ENCODE measurements around the gene SLC36A3. TPM values are rescaled to one million over a fixed set of nuclear protein-coding genes. Genes with fewer than 3 reads are reported as not detected.

The SLC36A3 gene
- not detected for total RNA-seq

DNA sequence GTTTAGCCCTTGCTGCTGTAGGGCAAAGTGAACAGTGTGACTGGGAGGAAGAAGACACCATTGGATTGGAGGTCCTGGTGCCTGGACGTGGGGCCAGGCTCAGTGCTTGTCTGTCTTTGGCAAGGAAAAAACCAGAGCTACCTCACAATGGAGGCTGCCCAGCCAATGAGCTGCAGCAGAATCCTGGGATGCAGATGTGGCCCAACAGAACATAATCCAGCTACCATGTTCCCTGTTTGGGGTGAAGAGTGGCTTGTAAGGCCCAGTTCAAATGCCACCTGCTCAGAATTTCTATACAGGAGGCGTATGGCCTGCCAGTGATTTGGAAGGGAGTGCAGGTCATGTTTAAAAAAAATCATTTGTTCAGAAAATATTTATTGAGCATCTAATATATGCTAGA, at the start of gene SLC36A3:
TSS of gene SLC36A3 (minus strand) at position 101 of the 400 bp plus-strand sequence. CDS start 412 bp downstream, outside the sequence.
- CTCF ChIA-PET: no interaction called here

DNA sequence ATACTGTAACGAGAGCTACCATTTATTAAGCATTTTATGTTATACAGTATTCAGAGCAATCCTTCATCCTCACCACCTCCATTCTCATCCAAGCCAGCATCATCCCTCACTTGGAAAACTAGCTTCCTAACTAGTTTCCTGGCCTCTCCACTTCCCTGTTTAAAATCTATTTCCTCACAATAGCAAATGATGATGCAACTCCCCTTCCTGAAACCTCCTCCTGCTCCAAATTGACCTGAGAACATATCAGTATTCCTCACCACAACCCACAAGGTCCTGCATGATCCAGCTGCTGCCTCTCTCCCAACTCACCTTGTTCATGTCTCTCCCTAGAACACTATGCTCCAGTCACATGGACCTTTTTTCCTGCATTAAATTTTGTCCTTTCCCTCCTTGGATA, 48.1 kb upstream of the SLC36A3 start:
- CTCF ChIA-PET: interaction anchor here (1.2 kb wide), 1 partner anchor 112 kb away, joined by 4 read pairs; no protein-coding TSS in a partner anchor
- POLR2A ChIA-PET: no interaction called here

More for the DNA sequence above, at the start of gene SLC36A3:
- POLR2A ChIA-PET: no interaction called here

DNA sequence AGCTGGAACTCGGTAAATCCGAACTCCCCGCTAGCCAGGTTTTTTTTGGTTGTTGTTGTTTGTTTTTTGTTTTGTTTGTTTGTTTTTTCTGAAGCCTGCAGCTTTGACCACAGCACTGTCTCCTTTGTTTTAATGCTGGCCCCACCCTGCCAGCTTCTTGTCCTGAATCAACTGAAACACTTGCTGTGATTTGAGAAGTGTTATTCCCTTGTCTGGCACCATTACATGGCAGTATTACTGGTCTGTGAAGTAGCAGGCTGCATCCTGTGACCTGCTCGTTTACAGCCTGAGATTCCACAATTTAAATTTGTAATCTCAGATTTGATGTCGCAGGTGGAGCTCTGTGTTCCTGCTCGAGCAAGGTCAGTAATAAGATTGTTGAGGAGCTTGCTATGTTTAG, 45.2 kb upstream of the SLC36A3 start:
- POLR2A ChIA-PET: no interaction called here

DNA sequence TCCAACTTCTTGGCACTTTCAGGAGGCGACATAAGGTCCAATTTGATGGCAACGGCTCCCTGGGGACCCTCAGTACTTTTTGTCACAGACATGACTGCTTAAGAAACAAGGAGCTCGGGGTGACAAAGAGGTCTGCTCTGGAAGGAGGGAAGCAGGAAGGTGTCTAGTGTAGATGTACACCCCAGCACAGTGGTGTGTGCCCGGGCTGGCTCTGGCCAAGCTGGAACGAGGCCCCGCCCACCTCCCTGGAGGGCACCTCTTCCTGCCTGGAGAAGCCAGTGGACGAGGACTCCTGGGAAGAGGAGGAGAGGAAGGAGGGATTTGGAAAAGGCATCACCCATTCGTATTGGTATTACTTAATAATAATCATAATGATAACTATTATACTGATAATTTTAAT, 43.8 kb upstream of the SLC36A3 start, which contains the start of gene SLC36A2:
TSS of gene SLC36A2 (minus strand) at position 191 of the 400 bp plus-strand sequence. CDS start at position 92, 99 bp downstream.
- CTCF ChIA-PET: no interaction called here

More for the DNA sequence above, 45.2 kb upstream of the SLC36A3 start:
- CTCF ChIA-PET: no interaction called here

DNA sequence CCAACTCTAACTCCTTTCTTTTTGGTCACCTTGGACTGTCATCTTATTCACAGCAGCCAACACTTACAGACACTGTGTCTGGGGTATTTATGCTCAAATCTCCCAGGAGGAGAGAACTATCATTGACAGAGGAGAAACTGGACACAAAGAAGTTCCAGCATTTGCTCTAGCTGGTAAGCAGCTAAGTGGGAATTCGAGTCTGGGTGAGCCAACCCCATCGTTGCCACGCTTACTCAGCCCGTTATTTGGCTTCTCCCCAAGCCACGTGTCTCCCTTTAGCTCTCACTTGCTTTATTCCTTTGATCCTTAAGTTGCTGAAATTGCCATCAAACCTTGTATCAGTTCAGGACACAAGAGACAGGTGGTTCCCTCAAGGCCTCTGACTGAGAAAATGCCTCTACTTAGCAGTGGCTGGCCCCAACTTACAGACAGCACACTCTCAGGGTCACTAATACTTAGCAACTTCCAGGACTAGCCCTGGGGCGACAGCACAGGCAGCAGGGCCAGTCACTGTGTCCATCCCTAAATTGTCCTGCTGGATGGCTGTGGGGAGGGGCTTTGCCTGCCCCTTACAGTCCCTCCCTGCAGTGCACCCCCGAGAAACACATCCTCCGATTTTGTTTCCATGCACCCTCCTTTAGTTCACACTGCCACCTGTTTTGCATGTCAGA, 42.4 kb upstream of the SLC36A3 start:
- POLR2A ChIA-PET: no interaction called here
- CTCF ChIA-PET: no interaction called here

More for the DNA sequence above, 43.8 kb upstream of the SLC36A3 start, which contains the start of gene SLC36A2:
- POLR2A ChIA-PET: no interaction called here

DNA sequence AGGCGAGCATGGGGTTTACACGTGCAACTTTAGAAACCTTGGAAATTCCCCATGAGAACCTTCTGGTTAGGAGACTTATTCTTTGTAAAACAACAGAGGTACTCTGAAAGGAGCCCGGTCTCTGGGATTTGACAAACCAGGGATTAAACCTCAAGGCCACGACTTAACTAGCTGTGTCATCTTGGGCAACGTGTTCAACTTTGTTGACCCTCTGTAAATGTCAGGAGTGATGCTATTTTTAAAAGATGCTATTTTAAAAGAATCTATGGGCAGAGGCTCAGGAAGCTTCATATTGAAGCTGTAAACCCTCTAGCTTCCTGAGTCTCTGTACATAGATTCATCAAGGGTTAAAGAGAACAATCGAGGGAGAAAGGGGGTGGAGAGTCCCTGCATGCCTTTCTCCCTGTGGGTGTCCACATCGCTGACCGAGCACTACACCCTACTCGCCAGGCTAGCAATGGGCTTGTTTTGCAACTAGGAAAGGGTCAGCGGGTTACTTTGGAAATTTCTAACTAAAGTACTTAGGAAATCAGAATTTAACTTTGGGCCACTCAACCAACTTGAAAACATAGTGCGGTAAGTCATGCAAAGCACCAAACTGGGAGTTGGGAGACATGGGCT, 41.7 kb upstream of the SLC36A3 start:
- CTCF ChIA-PET: no interaction called here
- POLR2A ChIA-PET: no interaction called here

DNA sequence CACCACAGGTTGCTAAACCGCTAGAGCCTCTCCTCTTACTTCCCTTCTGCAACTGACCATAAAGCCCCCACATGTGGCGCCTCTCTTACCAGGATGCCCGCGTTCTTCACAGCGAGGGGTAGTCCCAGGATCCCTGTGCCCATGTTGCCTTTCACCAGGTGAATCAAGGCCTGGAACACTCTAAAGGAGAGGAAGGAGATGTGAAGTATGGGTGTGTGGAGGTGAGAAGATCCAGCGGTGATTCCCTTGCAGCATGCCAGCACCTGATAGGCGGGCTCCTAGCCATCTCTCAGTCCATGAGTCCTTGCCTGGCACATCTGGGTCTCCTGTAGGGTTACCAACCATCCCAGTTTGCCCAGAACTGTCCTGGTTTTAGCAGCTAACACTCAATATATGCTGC, 40.5 kb upstream of the SLC36A3 start:
- POLR2A ChIA-PET: no interaction called here
- CTCF ChIA-PET: no interaction called here

DNA sequence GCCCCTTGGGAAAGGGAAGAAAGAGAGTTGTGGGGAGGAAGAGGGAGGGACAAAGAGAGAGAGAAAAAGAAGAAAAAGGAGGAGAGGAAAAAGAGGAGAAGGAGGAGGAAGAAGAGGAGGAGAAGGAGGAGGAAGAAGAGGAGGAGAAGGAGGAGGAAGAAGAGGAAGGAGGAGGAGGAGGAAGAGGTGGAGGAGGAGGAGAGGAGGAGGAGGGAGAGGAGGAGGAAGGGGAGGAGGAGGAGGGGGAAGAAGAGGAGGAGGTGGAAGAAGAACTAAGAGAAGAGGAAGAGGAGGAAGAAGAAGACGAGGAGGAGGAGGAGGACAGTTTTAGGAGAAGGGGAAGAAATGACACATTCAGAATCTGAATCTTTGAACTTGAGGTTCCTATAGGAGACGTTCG, 36.4 kb upstream of the SLC36A3 start:
- ChIA-PET CTCF (no interaction called here), POLR2A (no interaction called here)

DNA sequence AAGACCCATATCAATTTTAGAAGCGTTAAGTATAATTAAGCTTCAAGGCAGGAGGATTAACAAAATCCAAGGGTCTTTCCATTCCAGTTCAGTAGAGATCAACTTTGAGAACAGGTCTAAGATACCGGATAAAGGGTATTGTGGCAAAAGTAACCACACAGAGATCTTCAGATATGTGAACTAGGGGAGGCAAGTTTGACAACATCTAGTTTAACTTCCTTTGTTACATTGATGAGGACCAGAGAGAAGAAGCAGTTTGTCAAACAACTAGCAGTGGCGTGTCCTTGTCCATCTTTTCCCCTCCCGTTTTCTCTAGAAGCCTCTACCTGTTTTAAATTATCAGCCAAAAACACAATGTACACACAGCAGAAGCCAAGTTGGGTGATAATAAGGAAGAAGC, 35.2 kb upstream of the SLC36A3 start:
- CTCF ChIA-PET: no interaction called here

DNA sequence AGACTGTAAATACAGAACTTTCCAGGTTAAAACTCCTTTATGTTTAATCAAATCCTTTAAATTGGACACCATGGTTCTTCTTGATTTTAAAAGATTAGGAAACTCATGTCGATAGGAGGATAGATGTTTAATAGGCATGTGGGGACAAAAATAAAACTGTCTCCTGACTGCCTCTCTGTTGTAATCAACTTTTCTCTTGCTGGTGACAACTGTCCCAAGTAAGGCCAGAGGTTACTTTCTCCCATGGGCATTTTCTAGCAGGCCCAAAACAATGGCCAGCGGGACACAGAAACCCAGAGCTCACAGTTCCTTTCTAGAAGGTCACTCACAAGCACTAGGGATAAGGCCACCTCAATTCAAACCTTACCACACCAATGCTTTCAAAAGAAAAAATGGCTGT, 29.3 kb upstream of the SLC36A3 start:
- ChIA-PET CTCF (interaction anchor here (0.6 kb wide), 1 partner anchor 23 kb away, joined by 4 read pairs; no protein-coding TSS in a partner anchor), POLR2A (no interaction called here)

More for the DNA sequence above, 35.2 kb upstream of the SLC36A3 start:
- POLR2A ChIA-PET: interaction anchor here (0.5 kb wide), 1 partner anchor 80 kb away, joined by 3 read pairs; no protein-coding TSS in a partner anchor

DNA sequence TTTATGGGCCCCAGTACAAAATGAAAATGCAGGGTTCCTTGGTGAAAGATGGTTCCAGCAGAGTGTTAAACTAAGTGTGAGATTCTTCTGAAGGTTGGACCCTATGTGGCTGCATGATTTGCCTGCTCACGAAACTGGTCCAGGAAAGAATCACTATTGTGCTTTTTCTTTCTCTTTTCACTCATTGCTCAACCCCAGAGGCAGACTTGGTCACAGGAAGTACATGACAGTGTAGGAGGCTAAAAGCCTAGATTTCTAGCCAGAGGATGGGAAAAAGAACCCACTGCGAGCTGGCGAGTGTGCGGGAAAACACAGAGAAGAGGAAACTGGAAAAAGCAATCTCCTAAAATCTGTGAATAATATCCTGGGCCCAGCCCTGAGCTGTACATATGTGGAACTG, 25.2 kb upstream of the SLC36A3 start:
- POLR2A ChIA-PET: no interaction called here
- CTCF ChIA-PET: no interaction called here

DNA sequence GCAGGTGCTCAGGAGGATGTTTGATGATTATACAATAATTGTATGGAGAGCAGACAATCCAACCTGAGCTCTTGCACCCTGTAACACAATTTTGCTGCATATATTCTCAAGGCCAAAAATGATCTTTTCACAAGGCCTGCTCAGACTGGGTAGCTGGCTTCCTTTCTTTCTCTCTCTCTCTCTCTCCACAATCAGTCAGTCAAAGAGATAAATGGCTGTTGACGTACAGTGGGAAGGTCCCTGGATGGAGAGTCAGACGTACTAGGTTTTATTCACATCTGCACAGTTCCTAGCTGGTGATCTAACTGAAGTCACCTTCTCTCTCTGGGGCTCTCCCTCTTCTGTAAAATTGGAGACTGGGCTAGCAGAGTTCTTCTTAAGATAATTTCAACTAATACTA, 24.0 kb upstream of the SLC36A3 start:
- POLR2A ChIA-PET: no interaction called here
- CTCF ChIA-PET: no interaction called here

DNA sequence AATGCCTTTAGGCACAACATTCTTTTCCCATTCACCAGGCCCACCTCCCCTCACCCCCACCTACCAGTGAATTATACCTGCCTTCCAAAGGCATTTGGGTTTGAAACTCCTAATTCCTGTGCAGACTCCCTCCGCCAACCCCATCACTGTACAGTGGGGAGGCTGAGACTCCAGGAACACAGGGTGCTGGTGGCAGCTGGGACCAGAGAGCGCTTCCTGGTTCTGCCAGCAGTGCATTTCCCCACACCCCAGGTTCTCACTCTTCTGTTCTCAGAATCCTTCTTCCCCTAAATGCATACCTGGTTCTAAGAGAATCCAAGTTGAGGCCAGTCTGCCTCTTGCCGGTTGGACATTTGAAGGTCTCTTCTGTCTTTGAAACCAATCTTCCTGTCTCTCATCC, 22.7 kb upstream of the SLC36A3 start:
- POLR2A ChIA-PET: no interaction called here
- CTCF ChIA-PET: no interaction called here

DNA sequence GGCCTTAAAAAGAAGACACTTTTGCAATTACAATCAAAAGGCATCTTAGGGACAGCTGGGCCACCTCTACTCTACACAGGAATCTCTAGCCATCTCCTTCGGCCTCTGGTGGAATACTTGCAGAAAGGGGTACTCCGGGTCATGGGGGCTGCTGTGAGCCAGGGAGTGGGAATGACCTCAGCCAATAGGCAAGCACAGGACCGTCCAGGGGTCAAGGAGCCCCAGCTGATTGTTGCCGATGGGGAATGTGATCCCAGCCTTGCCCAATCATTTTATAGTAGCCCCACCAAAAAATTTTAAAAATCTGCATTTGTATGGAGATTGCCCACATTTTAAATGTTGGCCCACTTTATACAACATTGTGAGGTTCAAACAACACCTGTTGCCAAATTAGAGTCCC, 16.9 kb upstream of the SLC36A3 start:
- ChIA-PET CTCF (no interaction called here), POLR2A (no interaction called here)

DNA sequence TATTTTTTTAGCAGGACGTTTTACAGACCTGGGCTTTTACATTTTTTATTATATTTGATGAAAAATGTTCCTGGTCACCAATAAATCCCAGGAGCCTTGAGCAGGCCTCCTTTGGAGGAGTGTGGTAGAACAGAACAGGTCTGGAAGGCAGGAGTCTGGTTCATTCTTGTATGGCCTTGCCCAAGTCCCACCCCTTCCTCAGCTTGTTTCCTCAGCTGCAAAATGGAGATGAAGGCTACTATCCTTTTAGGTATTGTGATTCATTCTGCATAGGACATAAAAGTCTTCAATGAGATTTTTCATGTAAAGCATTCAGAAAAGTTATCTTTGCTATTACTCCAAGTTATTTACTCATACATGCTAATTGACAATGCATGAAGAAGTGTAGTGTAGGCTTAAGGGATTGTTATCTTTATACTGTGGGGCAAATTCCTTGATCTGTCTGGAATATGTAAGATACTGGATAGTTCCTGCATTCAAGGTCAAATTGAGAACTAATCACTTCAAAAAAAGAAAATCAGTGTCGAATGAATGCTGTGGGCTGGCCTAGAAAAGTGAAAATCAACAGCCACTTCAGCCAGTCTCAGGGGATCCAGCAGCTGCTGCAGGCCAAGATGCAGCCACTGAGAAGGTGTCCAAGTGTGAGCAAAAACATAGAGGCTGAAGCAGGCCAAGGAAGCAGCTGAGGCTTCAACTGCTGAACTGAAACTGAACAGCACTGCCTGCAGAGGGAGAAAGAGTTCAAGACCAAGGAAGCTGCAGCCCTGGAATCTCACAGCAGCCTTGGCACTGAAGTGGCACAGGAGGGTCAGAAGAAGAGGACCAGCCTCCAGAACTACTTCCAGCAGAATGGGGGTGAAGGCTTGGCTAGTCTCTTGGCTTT, 15.5 kb upstream of the SLC36A3 start:
- CTCF ChIA-PET: no interaction called here
- POLR2A ChIA-PET: no interaction called here

DNA sequence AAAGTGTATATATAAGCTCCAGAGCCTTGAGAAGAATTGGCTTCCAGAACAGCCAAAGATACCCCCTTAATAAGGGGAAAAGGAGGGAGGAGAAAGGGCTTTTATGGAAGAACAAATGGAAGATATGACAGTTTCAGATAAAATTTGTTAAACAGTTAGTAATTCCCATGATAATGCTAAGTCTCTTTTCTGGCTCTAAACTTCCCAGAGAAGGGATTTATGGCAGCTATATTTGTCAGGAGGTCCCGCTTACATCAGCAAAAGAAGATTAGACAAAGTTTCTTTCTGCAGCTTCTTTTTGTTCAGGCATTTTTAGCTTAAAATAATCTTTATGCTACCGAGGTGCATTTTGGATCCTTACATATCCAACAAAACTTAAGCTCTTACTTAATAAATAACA, 14.3 kb upstream of the SLC36A3 start:
- CTCF ChIA-PET: no interaction called here
- POLR2A ChIA-PET: interaction anchor here (0.7 kb wide), 1 partner anchor 13 kb away, joined by 3 read pairs; no protein-coding TSS in a partner anchor

DNA sequence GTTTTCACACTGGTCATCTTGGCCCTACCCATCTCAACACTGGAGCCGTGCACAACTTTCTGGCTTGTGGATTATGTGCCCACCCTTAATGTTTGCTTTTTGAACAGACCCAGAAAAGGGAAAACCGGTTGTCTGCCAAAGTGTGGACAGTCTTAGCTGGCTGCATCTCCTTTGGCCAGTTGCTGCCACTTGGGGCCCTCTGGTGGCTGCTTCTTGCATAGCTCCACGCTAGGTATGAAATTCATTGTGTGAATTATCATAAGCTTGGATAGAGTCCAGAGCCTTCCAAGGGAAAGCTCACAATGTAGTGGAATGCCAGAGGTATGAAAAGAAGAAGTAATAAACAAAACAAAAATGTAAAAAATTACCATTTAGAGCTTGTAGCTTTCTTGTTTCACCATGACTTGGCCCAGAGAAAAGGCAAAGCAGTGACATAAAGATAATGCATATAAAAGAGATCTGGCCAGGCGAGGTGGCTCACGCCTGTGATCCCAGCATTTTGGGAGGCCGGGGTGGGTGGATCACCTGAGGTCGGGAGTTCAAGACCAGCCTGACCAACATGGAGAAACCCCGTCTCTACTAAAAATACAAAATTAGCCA, 12.5 kb upstream of the SLC36A3 start:
- CTCF ChIA-PET: interaction anchor here (0.6 to 1.6 kb wide), 4 partner anchors 14 to 334 kb away, joined by 3 to 6 read pairs (median 3); no protein-coding TSS in a partner anchor
- POLR2A ChIA-PET: no interaction called here

DNA sequence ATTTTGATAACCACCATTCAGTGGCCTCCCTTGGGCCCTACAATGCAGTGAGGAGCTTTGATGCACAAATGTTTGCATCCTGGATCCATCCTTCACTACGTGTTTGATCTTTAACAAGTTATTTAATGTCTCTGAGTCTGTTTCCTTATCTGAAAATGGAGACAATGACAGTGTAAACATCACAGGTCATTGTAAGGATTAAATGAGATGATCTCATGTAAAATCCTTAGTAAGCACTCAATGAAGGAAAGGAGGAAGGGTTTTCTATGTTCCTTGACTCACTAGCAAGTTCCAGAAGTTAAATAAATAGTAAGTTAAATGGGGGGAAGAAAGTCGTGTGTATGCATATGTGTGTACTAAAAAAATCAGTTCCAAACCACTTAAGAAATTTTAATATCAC, 9.8 kb upstream of the SLC36A3 start:
- POLR2A ChIA-PET: no interaction called here
- CTCF ChIA-PET: interaction anchor here (0.7 kb wide), 1 partner anchor 60 kb away, joined by 3 read pairs; no protein-coding TSS in a partner anchor

DNA sequence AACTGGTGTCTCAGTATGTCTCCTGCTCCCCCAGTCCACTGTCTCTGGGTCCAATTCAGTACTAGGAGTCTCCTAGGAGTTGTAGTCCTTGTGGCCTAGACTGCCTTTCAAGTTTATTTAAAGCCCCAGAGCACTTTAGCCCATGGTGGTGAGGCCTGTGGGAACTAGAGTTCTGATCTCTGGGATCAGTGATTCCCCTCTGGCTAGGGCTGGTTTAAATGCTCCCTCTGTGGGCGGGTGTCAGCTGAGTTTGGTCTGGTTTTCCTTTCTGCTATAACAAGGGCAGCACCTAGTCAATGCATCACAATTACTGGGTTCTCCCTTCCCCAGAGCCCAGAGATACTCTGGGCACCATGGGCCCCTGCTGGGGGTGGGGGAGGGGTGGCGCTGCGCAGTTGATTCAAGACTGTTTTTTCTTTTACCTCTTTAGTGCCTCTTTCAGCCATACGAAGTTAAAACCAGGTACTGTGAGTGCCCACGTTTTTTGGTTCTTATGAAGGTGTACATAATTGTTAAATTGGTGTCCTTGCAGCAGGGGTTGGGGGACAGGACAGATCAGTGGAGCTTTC, 9.3 kb upstream of the SLC36A3 start:
- ChIA-PET CTCF (interaction anchor here (1.8 kb wide), 1 partner anchor 12 kb away, joined by 3 read pairs; no protein-coding TSS in a partner anchor), POLR2A (no interaction called here)

DNA sequence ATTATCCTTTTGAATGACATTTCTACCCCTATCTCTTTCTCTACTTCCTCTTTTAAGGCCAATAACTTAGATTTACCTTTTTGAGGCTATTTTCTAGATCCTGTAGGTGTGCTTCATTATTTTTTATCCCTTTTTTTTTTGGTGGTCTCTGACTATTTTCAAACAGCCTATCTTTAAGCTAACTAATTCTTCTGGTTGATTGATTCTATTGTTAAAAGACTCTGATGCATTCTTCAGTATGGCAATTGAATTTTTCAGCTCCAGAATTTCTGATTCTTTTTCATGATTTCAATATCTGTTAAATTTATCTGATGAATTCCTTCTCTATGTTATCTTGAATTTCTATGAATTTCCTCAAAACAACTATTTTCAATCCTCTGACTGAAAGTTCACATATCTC, 7.4 kb upstream of the SLC36A3 start:
- ChIA-PET CTCF (interaction anchor here (1.8 kb wide), 1 partner anchor 10 kb away, joined by 3 read pairs; no protein-coding TSS in a partner anchor), POLR2A (no interaction called here)
